Activated naive CD4-positive, alpha-beta T cell treated with anti-CD3 and anti-CD28 coated beads, Interleukin-2, amount 50 U/mL, for 16 hours (primary cell): ENCODE measurements around the gene CDC42BPB.
A peak's percentile ranks its signal among the peaks of the same experiment; 100 is the strongest.

Source experiments
- DNase-seq: peaks from one replicate; pipeline ENCODE4 v3.0.0-alpha.2; 2020

The CDC42BPB gene

GRCh38 chr14:102923925-102924486 lies 133.3 kb downstream of the CDC42BPB start:
- no peak for DNase-seq

GRCh38 chr14:102923201-102923924 lies 134.0 kb downstream of the CDC42BPB start:
- no peak for DNase-seq

GRCh38 chr14:102922490-102923200 lies 134.7 kb downstream of the CDC42BPB start, which contains the start of gene AMN:
Gene AMN (plus strand): TSS chr14:102922663. CDS start chr14:102922689, 26 bp downstream.
- DNase-seq, result no peak

GRCh38 chr14:102920998-102921304 lies 136.4 kb downstream of the CDC42BPB start:
- DNase-seq, result no peak

GRCh38 chr14:102920273-102920997 lies 136.9 kb downstream of the CDC42BPB start:
- no peak for DNase-seq

GRCh38 chr14:102918438-102918837 lies 138.9 kb downstream of the CDC42BPB start:
- DNase-seq, result no peak

- DNase-seq, result peak; percentile 64
Measured at GRCh38 chr14:102917469-102918211, 139.7 kb downstream of the CDC42BPB start.

- DNase-seq, result no peak
Measured at GRCh38 chr14:102917056-102917385, 140.3 kb downstream of the CDC42BPB start.

- DNase-seq, result no peak
Measured at GRCh38 chr14:102916347-102917055, 140.8 kb downstream of the CDC42BPB start.

- DNase-seq, result no peak
Measured at GRCh38 chr14:102915292-102916110, 141.8 kb downstream of the CDC42BPB start.

- DNase-seq, result no peak
Measured at GRCh38 chr14:102914474-102915291, 142.7 kb downstream of the CDC42BPB start.

GRCh38 chr14:102913341-102914211 lies 143.8 kb downstream of the CDC42BPB start:
- DNase-seq, result no peak

- DNase-seq, result no peak
Measured at GRCh38 chr14:102911991-102912761, 145.2 kb downstream of the CDC42BPB start.

GRCh38 chr14:102911541-102911951 lies 145.8 kb downstream of the CDC42BPB start:
- DNase-seq, result no peak

GRCh38 chr14:102910442-102910841 lies 146.9 kb downstream of the CDC42BPB start:
- no peak for DNase-seq

GRCh38 chr14:102909911-102910310 lies 147.4 kb downstream of the CDC42BPB start:
- no peak for DNase-seq

GRCh38 chr14:102909462-102909861 lies 147.9 kb downstream of the CDC42BPB start:
- DNase-seq, result no peak

- DNase-seq, result no peak
Measured at GRCh38 chr14:102908766-102909455, 148.4 kb downstream of the CDC42BPB start.
